GM18505 (cell line): ENCODE data around the gene PRKAR1B.
"Not testable (repeated sequence)": the region's sequence is repeated elsewhere in the genome, so short reads cannot be mapped to it uniquely, and the experiment has no call there.

ENCODE experiments used
- ATAC-seq: cut with Tn5 transposase; IDR thresholded peaks from one replicate; pipeline ENCODE4 v1.9.1; 2021; ENCODE audit not compliant: unreplicated experiment
- POLR2A ChIP-seq: IDR thresholded peaks from 4 replicates; pipeline ENCODE4 v1.6.1; 2011; ENCODE audit warnings: borderline replicate concordance; ENCODE audit not compliant: insufficient read depth, insufficient read length; ENCODE audit errors: extremely low read depth

The PRKAR1B gene

DNA sequence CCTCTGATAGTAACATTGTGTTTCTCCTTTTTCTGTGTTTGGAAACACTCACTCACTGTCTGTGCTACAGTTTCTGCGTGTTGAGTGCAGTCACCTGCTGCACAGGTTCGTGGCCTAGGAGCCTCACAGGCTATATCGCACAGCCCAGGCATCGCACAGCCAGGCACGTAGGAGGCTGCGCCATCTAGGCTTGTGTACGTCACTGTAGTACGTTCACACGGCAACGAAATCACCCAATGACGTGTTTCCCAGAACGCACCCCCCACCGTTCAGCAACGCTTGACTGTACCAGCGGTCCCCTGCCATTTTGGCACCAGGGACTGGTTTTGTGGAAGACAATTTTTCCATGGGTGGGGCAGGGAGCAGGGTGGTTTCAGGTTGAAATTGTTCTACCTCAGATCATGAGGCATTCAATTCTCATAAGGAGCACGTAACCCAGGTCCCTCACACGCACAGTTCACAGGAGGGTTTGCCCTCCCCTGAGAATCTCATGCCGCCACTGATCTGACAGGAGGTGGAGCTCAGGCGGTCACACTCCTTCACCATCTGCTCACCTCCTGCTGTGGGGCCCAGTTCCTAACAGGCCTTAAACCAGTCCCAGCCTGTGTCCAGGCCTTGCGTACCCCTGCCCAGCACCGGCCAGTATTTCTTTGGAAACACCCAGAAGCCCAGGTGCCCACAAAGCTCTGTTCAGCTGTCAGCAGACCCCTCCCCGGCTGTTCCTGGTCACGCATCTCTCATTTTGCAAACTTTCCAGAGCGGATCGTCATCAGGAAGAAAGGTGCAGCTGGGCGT is 23.2 kb upstream of the PRKAR1B start:
- no peak for TF ChIP-seq POLR2A
- no peak for ATAC-seq

GRCh38 chr7:749140-749551 is 22.1 kb upstream of the PRKAR1B start:
- TF ChIP-seq POLR2A: no peak

DNA sequence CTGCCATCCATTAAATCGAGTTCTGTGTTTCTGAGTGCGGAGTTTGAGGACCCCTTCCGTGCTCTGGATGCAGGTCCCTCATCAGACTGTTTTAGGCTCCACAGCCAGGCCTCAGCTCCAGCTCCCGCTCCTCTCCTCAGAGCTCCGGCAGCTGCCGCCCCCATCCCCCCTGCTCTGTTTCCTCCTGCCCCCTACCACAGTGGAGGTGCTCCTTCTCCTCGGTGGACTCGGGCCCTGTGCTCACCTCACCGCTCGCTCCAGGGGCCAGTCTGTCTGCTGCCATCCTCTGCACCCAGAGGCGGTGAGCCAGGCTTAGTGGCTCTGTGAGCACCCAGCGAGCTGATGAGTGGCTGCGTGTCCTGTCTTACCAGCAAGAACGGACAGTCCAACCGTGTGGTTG is 21.4 kb upstream of the PRKAR1B start:
- no peak for ATAC-seq
- no peak for TF ChIP-seq POLR2A

More at GRCh38 chr7:749140-749551, 22.1 kb upstream of the PRKAR1B start:
- no peak for ATAC-seq

- ATAC-seq: no peak
- no peak for TF ChIP-seq POLR2A
These were observed 20.1 kb upstream of the PRKAR1B start for GRCh38 chr7:747186-747585.

DNA sequence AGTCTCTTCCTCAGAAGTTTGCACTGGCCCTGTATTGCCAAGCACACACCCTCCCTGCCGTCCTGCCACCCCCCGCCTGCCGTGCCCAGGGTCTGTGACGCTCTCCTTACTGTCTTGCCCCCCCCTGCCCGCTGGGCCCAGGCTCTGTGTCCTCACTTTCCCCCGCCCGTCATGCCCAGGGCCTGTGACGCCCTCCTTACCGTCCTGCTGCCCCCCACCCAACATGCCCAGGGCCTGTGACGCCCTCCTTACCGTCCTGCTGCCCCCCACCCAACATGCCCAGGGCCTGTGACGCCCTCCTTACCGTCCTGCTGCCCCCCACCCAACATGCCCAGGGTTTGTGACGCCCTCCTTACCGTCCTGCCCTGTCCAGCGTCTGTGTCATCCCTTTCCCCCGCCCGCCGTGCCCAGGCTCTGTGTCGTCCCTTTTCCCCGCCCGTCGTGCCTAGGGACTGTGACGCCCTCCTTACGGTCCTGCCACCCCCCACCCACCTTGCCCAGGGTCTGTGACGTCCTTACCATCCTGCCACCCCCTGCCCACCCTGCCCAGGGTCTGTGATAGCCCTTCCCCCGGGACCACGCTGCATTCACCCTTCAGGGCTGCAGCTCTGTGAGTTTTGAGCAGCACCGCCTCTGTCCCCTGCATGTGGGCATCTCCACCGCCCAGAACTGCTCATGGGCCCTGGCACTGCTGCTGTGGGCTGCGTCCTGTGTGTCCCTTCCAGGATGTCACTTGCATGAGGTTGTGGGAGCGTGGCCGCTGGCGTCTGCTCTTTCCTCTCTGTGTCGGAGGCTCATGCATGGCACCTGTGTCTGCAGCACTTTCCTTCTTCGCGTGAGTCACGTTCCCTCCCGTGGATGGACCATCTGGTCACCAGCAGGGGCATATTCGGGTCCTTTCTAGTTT is 19.3 kb upstream of the PRKAR1B start:
- no peak for TF ChIP-seq POLR2A
- ATAC-seq: no peak

DNA sequence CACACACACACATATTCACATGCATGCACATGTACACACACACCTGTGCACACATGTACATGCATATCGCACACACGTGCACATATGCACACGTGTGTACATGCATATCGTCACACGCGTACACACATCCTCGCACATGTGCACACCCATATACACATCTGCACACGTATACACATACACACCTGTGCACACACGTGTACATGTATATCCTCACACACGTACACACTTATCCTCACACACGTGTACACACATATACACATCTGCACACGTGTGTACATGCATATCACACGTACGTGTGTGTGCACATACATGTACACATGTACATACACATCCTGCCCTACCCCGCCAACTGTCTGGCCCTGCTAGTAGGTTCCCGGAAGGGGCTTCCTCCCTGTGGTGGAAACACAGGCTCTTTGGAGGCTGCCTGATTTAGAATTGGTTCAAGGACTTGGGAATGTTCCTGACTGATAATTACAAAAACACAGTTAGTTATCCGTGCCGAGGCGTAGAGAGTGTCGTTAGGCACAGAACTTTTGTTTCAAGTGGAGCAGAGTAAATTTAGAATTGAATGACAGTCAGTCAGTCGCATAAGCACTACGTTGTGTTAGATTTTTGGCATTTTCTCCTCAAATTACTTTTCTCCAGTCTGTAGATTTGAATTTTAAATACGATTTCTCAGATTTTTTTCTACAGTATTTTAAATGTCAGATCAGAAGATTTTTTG is 18.5 kb upstream of the PRKAR1B start:
- no peak for TF ChIP-seq POLR2A
- no peak for ATAC-seq

DNA sequence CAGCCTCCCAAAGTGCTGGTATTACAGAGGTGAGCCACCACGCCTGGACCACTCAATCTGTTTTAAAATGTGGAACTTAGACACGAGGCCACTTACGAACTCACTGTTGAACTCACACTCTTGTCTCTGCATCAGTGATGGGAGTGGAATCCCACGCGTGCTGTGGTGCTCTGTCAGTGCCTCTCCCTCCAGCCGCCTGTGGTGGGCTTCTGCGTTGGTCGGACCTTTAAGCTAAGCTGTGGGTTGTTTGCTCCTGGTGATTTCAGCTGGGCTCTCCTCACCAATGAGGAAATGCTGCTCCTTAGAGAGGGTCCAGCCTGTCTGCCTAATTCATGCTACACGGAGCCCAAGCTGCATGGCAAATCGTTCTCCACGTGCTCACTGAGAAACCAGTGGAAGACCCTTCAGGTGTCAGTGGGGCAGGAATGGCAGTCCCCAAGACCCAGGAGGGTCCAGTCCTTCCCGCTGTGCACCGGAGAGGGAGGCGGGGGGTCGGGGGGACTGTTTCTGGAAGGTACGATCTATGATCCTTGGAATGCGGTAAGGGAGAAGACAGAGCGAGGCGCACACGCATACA is 17.9 kb upstream of the PRKAR1B start:
- no peak for ATAC-seq

GRCh38 chr7:744128-744520 is 17.0 kb upstream of the PRKAR1B start:
- not testable (repeated sequence) for ATAC-seq

More for the DNA sequence above, 17.9 kb upstream of the PRKAR1B start:
- TF ChIP-seq POLR2A: no peak

- ATAC-seq: not testable (repeated sequence)
These were observed 16.5 kb upstream of the PRKAR1B start for GRCh38 chr7:743341-744127.

DNA sequence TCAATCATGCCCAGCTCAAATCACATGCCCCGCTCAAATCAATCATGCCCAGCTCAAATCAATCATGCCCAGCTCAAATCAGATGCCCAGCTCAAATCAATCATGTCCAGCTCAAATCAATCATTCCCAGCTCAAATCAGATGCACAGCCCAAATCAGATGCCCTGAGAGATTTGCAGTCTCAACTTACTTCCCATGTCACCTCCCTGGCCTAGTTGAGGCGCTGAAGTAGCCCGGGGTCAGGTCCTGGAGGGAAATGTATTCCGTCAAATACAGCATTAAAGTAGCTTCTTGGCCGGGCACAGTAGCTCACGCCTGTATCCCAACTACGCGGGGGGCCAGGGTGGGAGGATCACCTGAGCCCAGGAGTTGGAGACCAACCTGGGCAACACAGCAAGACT is 15.7 kb upstream of the PRKAR1B start:
- ATAC-seq: no peak
- TF ChIP-seq POLR2A: no peak

DNA sequence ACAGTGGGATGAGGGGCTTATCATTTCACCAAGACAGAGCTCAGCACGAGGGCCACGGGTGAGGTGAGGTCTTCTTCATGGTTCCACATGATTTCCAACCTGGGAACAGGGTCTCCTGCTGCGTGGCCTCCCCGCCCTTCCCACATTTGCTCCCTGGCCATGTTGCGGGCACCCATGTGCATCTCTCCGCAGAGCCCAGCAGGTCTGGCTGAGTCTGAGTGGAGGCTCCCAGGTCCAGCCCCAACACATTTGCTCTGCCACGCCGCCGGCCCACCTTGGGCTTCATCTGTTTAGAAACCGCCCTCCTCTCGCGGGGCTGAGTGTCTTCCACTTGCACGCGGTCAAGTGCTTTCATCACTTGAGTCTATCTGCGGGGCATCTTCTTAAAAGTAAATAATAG is 14.8 kb upstream of the PRKAR1B start:
- no peak for ATAC-seq
- TF ChIP-seq POLR2A: no peak

DNA sequence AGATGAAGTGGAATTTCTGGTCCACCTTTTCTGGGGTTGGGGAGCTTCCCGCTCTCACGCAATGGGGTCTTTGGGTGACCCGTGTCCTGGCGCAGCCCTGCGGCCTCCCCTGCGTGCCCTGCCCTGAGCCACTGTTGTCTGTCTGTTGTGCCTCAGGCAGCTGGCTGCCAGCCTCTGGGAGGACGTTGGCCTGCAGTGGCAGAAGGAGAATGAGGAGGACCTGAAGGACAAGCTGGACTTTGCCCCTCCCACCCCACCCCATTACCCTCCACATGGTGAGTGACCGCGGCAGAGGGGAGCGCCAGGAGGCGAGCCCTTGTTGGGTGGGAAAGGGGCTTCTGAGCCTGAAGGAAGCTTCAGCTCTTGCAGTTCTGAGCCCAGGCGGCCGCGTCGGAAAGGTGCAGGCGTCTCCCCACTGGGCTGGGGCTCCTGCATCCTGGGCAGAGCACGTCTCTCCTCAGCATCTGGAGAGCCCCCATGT is 14.2 kb upstream of the PRKAR1B start:
- TF ChIP-seq POLR2A: no peak
- ATAC-seq: no peak
